ENCODE measurements around the gene RBM38.
A peak's percentile ranks its signal among the peaks of the same experiment; 100 is the strongest.

RBM38 gene

GRCh38 chr20:57361517-57361916, 29.7 kb upstream of the RBM38 start:
- H4K8ac ChIP-seq (ENCODE audit: low read length): no peak overlapping the region
- peak overlapping the region; percentile 54 for H3K27ac ChIP-seq (ENCODE audit: low read length, poor library complexity, severe bottlenecking)
- no peak overlapping the region for H2AK5ac ChIP-seq (ENCODE audit: low read length, severe bottlenecking)
- H3K9me3 ChIP-seq (ENCODE audit: control insufficient read depth, low read length): no peaks in the 10 kb centered on the region
- peaks cover 32% of the 10 kb centered on the region for H3K79me1 ChIP-seq (replicated peaks; ENCODE audit: low read length, poor library complexity, severe bottlenecking)
- no peak overlapping the region for H3K4ac ChIP-seq (ENCODE audit: low read depth in 1 of 2, low read length in 2 of 2)
- no peak overlapping the region for H2BK15ac ChIP-seq (ENCODE audit: low read depth, poor library complexity, severe bottlenecking)
- peaks cover 2% of the 10 kb centered on the region for H3K4me1 ChIP-seq (ENCODE audit: control insufficient read depth, insufficient read depth, low read depth, low read length)
- no peak overlapping the region for H4K91ac ChIP-seq (ENCODE audit: low read length)
- DNase-seq: peak; percentile 52
- H3K9ac ChIP-seq (ENCODE audit: low read length): no peak overlapping the region
- H3K4me3 ChIP-seq (ENCODE audit: insufficient read depth in 1 of 2, low read depth in 1 of 2, low read length in 2 of 2): peak overlapping the region in 1 of 2 experiments; percentile 50
- no peak overlapping the region for H3K4me2 ChIP-seq (ENCODE audit: low read length, poor library complexity, severe bottlenecking)
- no peak overlapping the region for H3K18ac ChIP-seq (ENCODE audit: low read depth in 1 of 2, low read length in 2 of 2)
- no peaks in the 10 kb centered on the region for H3K27me3 ChIP-seq (ENCODE audit: control insufficient read depth in 1 of 2, insufficient read depth in 1 of 2, low read length in 2 of 2)
- H2BK5ac ChIP-seq (ENCODE audit: low read depth, low read length, poor library complexity, severe bottlenecking): no peak overlapping the region
- H2BK120ac ChIP-seq (ENCODE audit: low read depth, low read length): no peak overlapping the region
- WGBS: 65% methylated on average over 6 of the region's 6 CpGs
- H3K23ac ChIP-seq (ENCODE audit: low read length in 2 of 2): no peak overlapping the region
- no peak overlapping the region for H2AFZ ChIP-seq (ENCODE audit: low read depth, low read length)
- no peak overlapping the region for H2BK12ac ChIP-seq (ENCODE audit: low read length in 2 of 2)
- no peak overlapping the region for H3K14ac ChIP-seq (ENCODE audit: low read length in 2 of 2)
- peaks cover 28 to 46% of the 10 kb centered on the region in 2 experiments for H3K36me3 ChIP-seq (ENCODE audit: control insufficient read depth in 1 of 2, insufficient read depth in 2 of 2, low read depth in 1 of 2, low read length in 2 of 2)

GRCh38 chr20:57364451-57364850, 26.7 kb upstream of the RBM38 start:
- Histone ChIP-seq H3K4me2 (ENCODE audit: low read length, poor library complexity, severe bottlenecking) (no peak overlapping the region), H3K9ac (ENCODE audit: low read length) (no peak overlapping the region), H3K4me3 (ENCODE audit: insufficient read depth in 1 of 2, low read depth in 1 of 2, low read length in 2 of 2) (no peak overlapping the region), H3K14ac (ENCODE audit: low read length in 2 of 2) (no peak overlapping the region), H3K18ac (ENCODE audit: low read depth in 1 of 2, low read length in 2 of 2) (no peak overlapping the region), H2BK15ac (ENCODE audit: low read depth, poor library complexity, severe bottlenecking) (no peak overlapping the region), H3K4me1 (ENCODE audit: control insufficient read depth, insufficient read depth, low read depth, low read length) (peaks cover 2% of the 10 kb centered on the region), H2AFZ (ENCODE audit: low read depth, low read length) (no peak overlapping the region), H4K91ac (ENCODE audit: low read length) (no peak overlapping the region), H3K27me3 (ENCODE audit: control insufficient read depth in 1 of 2, insufficient read depth in 1 of 2, low read length in 2 of 2) (no peaks in the 10 kb centered on the region), H3K27ac (ENCODE audit: low read length, poor library complexity, severe bottlenecking) (no peak overlapping the region), H2BK120ac (ENCODE audit: low read depth, low read length) (no peak overlapping the region), H4K8ac (ENCODE audit: low read length) (no peak overlapping the region), H3K36me3 (ENCODE audit: control insufficient read depth in 1 of 2, insufficient read depth in 2 of 2, low read depth in 1 of 2, low read length in 2 of 2) (peaks cover 39 to 76% of the 10 kb centered on the region in 2 experiments), H2AK5ac (ENCODE audit: low read length, severe bottlenecking) (no peak overlapping the region), H3K79me1 (replicated peaks; ENCODE audit: low read length, poor library complexity, severe bottlenecking) (peaks cover 29% of the 10 kb centered on the region), H3K9me3 (ENCODE audit: control insufficient read depth, low read length) (no peaks in the 10 kb centered on the region), H2BK12ac (ENCODE audit: low read length in 2 of 2) (no peak overlapping the region), H2BK5ac (ENCODE audit: low read depth, low read length, poor library complexity, severe bottlenecking) (no peak overlapping the region), H3K23ac (ENCODE audit: low read length in 2 of 2) (no peak overlapping the region), H3K4ac (ENCODE audit: low read depth in 1 of 2, low read length in 2 of 2) (no peak overlapping the region)
- DNase-seq: no peak

GRCh38 chr20:57369596-57369995, 21.6 kb upstream of the RBM38 start:
- no peak overlapping the region for H4K91ac ChIP-seq (ENCODE audit: low read length)
- no peak overlapping the region for H2BK120ac ChIP-seq (ENCODE audit: low read depth, low read length)
- H2AFZ ChIP-seq (ENCODE audit: low read depth, low read length): no peak overlapping the region
- H2BK15ac ChIP-seq (ENCODE audit: low read depth, poor library complexity, severe bottlenecking): no peak overlapping the region
- no peak overlapping the region for H2BK12ac ChIP-seq (ENCODE audit: low read length in 2 of 2)
- H3K79me1 ChIP-seq (replicated peaks; ENCODE audit: low read length, poor library complexity, severe bottlenecking): peaks cover 37% of the 10 kb centered on the region
- H2BK5ac ChIP-seq (ENCODE audit: low read depth, low read length, poor library complexity, severe bottlenecking): no peak overlapping the region
- H3K36me3 ChIP-seq (ENCODE audit: control insufficient read depth in 1 of 2, insufficient read depth in 2 of 2, low read depth in 1 of 2, low read length in 2 of 2): peaks cover 62 to 98% of the 10 kb centered on the region in 2 experiments
- H3K9ac ChIP-seq (ENCODE audit: low read length): no peak overlapping the region
- H3K27me3 ChIP-seq (ENCODE audit: control insufficient read depth in 1 of 2, insufficient read depth in 1 of 2, low read length in 2 of 2): no peaks in the 10 kb centered on the region
- WGBS: 93% methylated on average over 3 of the region's 3 CpGs
- H3K4ac ChIP-seq (ENCODE audit: low read depth in 1 of 2, low read length in 2 of 2): no peak overlapping the region
- no peak overlapping the region for H4K8ac ChIP-seq (ENCODE audit: low read length)
- H3K23ac ChIP-seq (ENCODE audit: low read length in 2 of 2): no peak overlapping the region
- no peak overlapping the region for H3K4me2 ChIP-seq (ENCODE audit: low read length, poor library complexity, severe bottlenecking)
- no peak for DNase-seq
- no peak overlapping the region for H3K27ac ChIP-seq (ENCODE audit: low read length, poor library complexity, severe bottlenecking)
- H3K4me3 ChIP-seq (ENCODE audit: insufficient read depth in 1 of 2, low read depth in 1 of 2, low read length in 2 of 2): no peak overlapping the region
- no peaks in the 10 kb centered on the region for H3K9me3 ChIP-seq (ENCODE audit: control insufficient read depth, low read length)
- no peak overlapping the region for H3K14ac ChIP-seq (ENCODE audit: low read length in 2 of 2)
- no peaks in the 10 kb centered on the region for H3K4me1 ChIP-seq (ENCODE audit: control insufficient read depth, insufficient read depth, low read depth, low read length)
- H2AK5ac ChIP-seq (ENCODE audit: low read length, severe bottlenecking): no peak overlapping the region
- no peak overlapping the region for H3K18ac ChIP-seq (ENCODE audit: low read depth in 1 of 2, low read length in 2 of 2)

- WGBS: 93% methylated on average over 8 of the region's 9 CpGs
- H2BK5ac ChIP-seq (ENCODE audit: low read depth, low read length, poor library complexity, severe bottlenecking): no peak overlapping the region
- H3K4me1 ChIP-seq (ENCODE audit: control insufficient read depth, insufficient read depth, low read depth, low read length): no peaks in the 10 kb centered on the region
- no peak overlapping the region for H2BK12ac ChIP-seq (ENCODE audit: low read length in 2 of 2)
- H2AK5ac ChIP-seq (ENCODE audit: low read length, severe bottlenecking): no peak overlapping the region
- H2BK120ac ChIP-seq (ENCODE audit: low read depth, low read length): no peak overlapping the region
- H2BK15ac ChIP-seq (ENCODE audit: low read depth, poor library complexity, severe bottlenecking): no peak overlapping the region
- H3K14ac ChIP-seq (ENCODE audit: low read length in 2 of 2): no peak overlapping the region
- no peak overlapping the region for H3K27ac ChIP-seq (ENCODE audit: low read length, poor library complexity, severe bottlenecking)
- no peak overlapping the region for H2AFZ ChIP-seq (ENCODE audit: low read depth, low read length)
- no peak overlapping the region for H4K8ac ChIP-seq (ENCODE audit: low read length)
- H3K9ac ChIP-seq (ENCODE audit: low read length): no peak overlapping the region
- no peak for DNase-seq
- H3K27me3 ChIP-seq (ENCODE audit: control insufficient read depth in 1 of 2, insufficient read depth in 1 of 2, low read length in 2 of 2): no peaks in the 10 kb centered on the region
- no peaks in the 10 kb centered on the region for H3K9me3 ChIP-seq (ENCODE audit: control insufficient read depth, low read length)
- H4K91ac ChIP-seq (ENCODE audit: low read length): no peak overlapping the region
- H3K4me2 ChIP-seq (ENCODE audit: low read length, poor library complexity, severe bottlenecking): no peak overlapping the region
- H3K18ac ChIP-seq (ENCODE audit: low read depth in 1 of 2, low read length in 2 of 2): no peak overlapping the region
- no peak overlapping the region for H3K23ac ChIP-seq (ENCODE audit: low read length in 2 of 2)
- no peak overlapping the region for H3K4me3 ChIP-seq (ENCODE audit: insufficient read depth in 1 of 2, low read depth in 1 of 2, low read length in 2 of 2)
- peaks cover 69 to 98% of the 10 kb centered on the region in 2 experiments for H3K36me3 ChIP-seq (ENCODE audit: control insufficient read depth in 1 of 2, insufficient read depth in 2 of 2, low read depth in 1 of 2, low read length in 2 of 2)
- no peak overlapping the region for H3K4ac ChIP-seq (ENCODE audit: low read depth in 1 of 2, low read length in 2 of 2)
- H3K79me1 ChIP-seq (replicated peaks; ENCODE audit: low read length, poor library complexity, severe bottlenecking): peaks cover 43% of the 10 kb centered on the region
These were observed 20.9 kb upstream of the RBM38 start for GRCh38 chr20:57370316-57370715.

All from mesenchymal stem cell (in vitro differentiated cells and primary cell).